Sciatic nerve (tissue), 2 donors: ENCODE measurements around the gene ARTN. TPM values are rescaled to one million over a fixed set of nuclear protein-coding genes. Genes with fewer than 3 reads are reported as not detected.

Experiments used
- ATAC-seq: fragments of 200-7000 bp; cut with Tn5 transposase; one replicate; pipeline ENCODE4 v1.9.1; 2020; ENCODE audit warnings: mild to moderate bottlenecking, moderate library complexity
- DNase-seq: peaks from one replicate; pipeline ENCODE4 v3.0.0-alpha.2; 2020; ENCODE audit warnings: low spot score
- intact Hi-C: fragments of 100-400 bp; cut with DNase I; formaldehyde crosslinking; loops from one replicate; pipeline ENCODE4 v1.14.2; 2022
- total RNA-seq: library from RNA; stranded (reverse); fragmentation: NEBNext Ultra II Directional; extraction: Animal tissue kit (Norgen Biotek cat#: 25700); gene quantifications from one replicate; pipeline ENCODE4 v1.2.1, GENCODE V29; 2021
- donor health status: DM: no; HTN: no; CAD: no.
- donor health status: DM: no; HTN: no; CAD: no.

Gene ARTN
- total RNA-seq, 1 donor from 2014 or later: 0.94 TPM

DNA sequence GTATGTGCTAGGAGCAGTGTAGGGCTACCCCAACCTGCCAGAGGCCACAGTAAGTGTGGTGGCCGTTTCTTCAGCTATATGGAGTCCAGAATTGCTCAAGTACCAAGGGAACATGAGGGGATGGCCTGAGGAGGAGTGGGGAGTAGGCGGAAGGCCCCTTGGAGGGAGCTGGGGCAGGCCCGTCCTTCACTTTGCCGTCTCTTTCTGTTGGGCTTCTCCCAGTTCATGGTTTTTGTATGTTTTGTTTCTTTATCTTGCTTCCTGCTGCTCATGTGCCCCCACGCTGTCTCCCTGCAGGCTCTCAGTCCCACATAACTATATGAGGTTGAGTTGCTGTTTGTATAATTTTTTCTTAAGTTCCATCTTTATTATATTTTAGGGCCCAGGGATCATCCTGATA, 30.3 kb downstream of the ARTN start:
- DNase-seq (no peak), ATAC-seq (no peak)
- intact Hi-C loops: no loop called here

GRCh38 chr1:43965316-43965715, 31.7 kb downstream of the ARTN start:
- DNase-seq (no peak), ATAC-seq (no peak)

GRCh38 chr1:43968348-43968948, 34.8 kb downstream of the ARTN start:
- DNase-seq (no peak), ATAC-seq (no peak)
- intact Hi-C loops: no loop called here

More at GRCh38 chr1:43965316-43965715, 31.7 kb downstream of the ARTN start:
- intact Hi-C loops: no loop called here

GRCh38 chr1:43969416-43969745, 35.8 kb downstream of the ARTN start:
- ATAC-seq: no peak
- intact Hi-C loops: no loop called here
- DNase-seq: no peak

GRCh38 chr1:43969746-43970466, 36.3 kb downstream of the ARTN start, which contains the start of gene DPH2:
Gene DPH2 (plus strand): TSS chr1:43970010. CDS start chr1:43970176, 166 bp downstream.
- DNase-seq: peak; percentile 97
- ATAC-seq: peak; percentile 96
- intact Hi-C loops: no loop called here

GRCh38 chr1:43970502-43970901, 36.9 kb downstream of the ARTN start:
- DNase-seq: no peak
- ATAC-seq: no peak
- intact Hi-C loops: no loop called here

DNA sequence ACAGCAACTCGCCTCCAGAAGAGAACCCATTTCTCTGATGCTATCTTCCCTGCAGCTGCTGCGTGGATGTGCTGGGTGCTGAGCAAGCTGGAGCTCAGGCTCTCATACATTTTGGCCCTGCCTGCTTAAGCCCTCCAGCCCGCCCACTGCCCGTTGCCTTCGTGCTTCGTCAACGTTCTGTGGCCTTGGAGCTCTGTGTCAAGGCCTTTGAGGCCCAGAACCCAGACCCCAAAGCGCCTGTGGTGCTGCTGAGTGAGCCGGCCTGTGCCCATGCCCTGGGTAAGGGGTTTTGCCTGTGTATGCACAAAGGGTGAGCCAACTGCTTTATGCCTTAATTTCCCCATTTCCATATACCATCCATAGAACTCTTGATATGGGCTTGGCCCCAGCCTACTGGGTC, 37.3 kb downstream of the ARTN start:
- no peak for DNase-seq
- intact Hi-C loops: no loop called here
- no peak for ATAC-seq

GRCh38 chr1:43971336-43971980, 37.9 kb downstream of the ARTN start:
- intact Hi-C loops: no loop called here
- DNase-seq: no peak
- no peak for ATAC-seq

DNA sequence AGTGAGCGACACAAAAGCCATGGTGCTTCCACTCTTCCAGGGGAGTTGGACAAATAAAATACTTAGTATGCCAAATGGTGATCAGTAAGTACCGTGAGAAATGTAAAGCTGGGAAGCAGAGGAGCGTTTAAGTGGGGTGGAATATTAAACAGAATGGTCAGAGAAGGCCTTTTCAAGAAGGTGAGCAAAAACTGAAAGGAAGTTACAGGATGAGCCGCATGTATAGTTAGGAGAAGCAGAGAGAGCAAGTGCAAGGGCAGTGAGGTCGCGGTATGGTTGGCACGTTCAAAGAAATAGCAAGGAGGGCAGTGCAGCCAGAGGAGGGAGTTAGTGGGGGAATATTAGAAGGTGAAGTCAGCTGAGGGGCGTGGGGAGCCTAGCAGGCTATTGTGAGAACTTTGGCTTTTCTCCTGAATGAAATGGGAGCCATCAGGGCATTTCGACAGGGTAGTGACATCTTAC, 40.4 kb downstream of the ARTN start:
- ATAC-seq: no peak
- intact Hi-C loops: no loop called here
- DNase-seq: peak; percentile 54

GRCh38 chr1:43974443-43975248, 41.0 kb downstream of the ARTN start, which contains the start of gene ATP6V0B:
Gene ATP6V0B (plus strand): TSS chr1:43974960. CDS start chr1:43975041, 81 bp downstream.
- DNase-seq (peak; percentile 99), ATAC-seq (peak; percentile 92)
- intact Hi-C loops: no loop called here

GRCh38 chr1:43975249-43975961, 41.8 kb downstream of the ARTN start:
- DNase-seq (peak; percentile 83), ATAC-seq (peak; percentile 31)
- intact Hi-C loops: no loop called here

GRCh38 chr1:43976045-43976444, 42.4 kb downstream of the ARTN start:
- intact Hi-C loops: no loop called here
- ATAC-seq (no peak), DNase-seq (no peak)

DNA sequence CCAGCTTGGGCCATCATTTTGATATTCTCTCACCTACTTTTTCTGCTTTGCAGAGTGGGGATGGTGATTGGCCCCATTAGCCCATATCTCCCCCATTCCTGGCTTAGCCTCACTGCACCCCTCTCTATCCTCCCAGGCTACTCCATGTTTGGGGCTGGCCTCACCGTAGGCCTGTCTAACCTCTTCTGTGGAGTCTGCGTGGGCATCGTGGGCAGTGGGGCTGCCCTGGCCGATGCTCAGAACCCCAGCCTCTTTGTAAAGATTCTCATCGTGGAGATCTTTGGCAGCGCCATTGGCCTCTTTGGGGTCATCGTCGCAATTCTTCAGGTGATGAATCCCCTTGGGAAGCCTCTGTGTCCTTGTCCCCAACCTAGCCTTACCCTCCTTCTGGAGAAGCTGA, 43.3 kb downstream of the ARTN start:
- intact Hi-C loops: no loop called here

DNA sequence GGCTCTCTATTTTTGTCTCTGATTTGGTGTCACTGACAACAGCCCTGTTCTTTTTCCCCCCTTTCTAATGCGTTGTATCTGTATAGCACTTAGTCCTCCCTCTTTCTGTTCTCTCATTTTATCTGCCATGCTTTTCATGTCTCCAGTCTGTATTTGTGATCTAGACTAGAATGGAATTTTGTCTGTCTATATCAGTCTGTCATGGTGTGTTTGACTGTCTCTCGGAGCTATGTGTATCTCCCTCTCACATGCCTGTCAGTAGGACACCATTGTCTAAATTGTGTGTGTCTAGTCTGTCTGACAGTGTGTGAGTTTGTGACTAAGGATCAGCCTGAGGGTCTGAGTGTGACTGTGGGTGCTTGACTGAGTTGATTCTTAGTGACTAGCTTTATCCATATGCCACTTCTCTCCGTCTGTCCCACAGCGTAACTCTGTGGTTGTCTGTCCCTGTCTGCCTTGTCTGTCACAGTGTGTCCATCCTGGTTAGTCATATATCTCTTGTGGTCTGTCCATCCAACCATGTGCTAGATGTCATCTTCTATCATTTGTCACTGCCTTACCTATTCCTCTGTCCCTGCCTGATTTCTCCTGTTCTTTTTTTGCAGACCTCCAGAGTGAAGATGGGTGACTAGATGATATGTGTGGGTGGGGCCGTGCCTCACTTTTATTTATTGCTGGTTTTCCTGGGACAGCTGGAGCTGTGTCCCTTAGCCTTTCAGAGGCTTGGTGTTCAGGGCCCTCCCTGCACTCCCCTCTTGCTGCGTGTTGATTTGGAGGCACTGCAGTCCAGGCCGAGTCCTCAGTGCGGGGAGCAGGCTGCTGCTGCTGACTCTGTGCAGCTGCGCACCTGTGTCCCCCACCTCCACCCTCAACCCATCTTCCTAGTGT, 44.0 kb downstream of the ARTN start:
- intact Hi-C loops: no loop called here
- ATAC-seq (no peak), DNase-seq (no peak)

More for the DNA sequence above, 43.3 kb downstream of the ARTN start:
- no peak for ATAC-seq
- DNase-seq: no peak

DNA sequence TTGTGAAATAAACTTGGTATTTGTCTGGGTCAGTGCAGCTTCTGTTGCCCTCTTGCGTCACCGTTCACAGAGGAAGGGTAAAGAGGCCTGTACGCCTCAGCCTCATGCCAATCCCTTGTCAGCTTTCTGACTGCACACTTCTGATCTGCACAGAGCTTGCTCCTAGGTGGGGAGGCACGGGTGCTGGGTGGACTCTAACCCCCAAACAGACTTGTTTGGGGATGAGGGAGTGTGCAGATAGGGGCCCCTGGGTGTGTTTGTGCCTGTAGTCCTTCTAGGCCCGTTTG, 44.6 kb downstream of the ARTN start:
- intact Hi-C loops: no loop called here
- no peak for DNase-seq
- no peak for ATAC-seq

GRCh38 chr1:43978551-43979260, 45.1 kb downstream of the ARTN start, which contains the start of gene B4GALT2:
Gene B4GALT2 (plus strand): TSS chr1:43979210. CDS start chr1:43981161, 1,951 bp downstream.
- no peak for ATAC-seq
- intact Hi-C loops: no loop called here
- no peak for DNase-seq

DNA sequence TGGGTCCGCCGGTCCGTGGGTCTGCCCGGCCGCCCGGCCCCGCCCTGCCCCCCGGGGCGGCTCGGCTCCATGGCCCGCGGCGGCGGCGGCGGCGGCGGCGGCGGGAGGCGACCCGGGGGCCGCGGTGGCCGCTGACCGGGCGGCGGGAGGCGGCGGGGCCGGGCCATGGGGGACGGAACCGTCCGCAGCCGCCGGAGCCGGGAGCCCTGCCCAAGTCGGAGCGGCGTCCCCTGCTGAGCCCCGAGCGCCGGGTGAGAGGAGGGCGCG, 45.6 kb downstream of the ARTN start:
- no peak for ATAC-seq
- no peak for DNase-seq
- intact Hi-C loops: no loop called here
